Nephron (organoid): ENCODE data around the gene OTOP3.

Experiments used
- H3K27ac Mint-ChIP-seq, 3 experiments: 2 replicates each; pipeline ENCODE4 v1.8.0; 2020; ENCODE audit warnings: mixed read lengths in 3 of 3, mild to moderate bottlenecking in 2 of 3, moderate library complexity in 1 of 3
- H3K27me3 Mint-ChIP-seq: 2 replicates; pipeline ENCODE4 v1.8.0; 2021; ENCODE audit warnings: low read depth, mild to moderate bottlenecking, moderate library complexity, mixed read lengths
- H3K36me3 Mint-ChIP-seq: 2 replicates; pipeline ENCODE4 v1.8.0; 2020; ENCODE audit warnings: low read depth, mixed read lengths
- H3K4me1 Mint-ChIP-seq: 2 replicates; pipeline ENCODE4 v1.8.0; 2020; ENCODE audit warnings: mixed read lengths
- H3K4me3 Mint-ChIP-seq, 3 experiments: 2 replicates each; pipeline ENCODE4 v1.8.0; 2020; ENCODE audit warnings: mild to moderate bottlenecking in 3 of 3, mixed read lengths in 3 of 3, moderate library complexity in 2 of 3
- H3K9me3 Mint-ChIP-seq: 2 replicates; pipeline ENCODE4 v1.8.0; 2020; ENCODE audit warnings: mixed read lengths
- CTCF ChIP-seq, 3 experiments: fragments of 200-600 bp; sonication (generic); IDR thresholded peaks; one replicate each; pipeline ENCODE4 v1.5.0; 2021; ENCODE audit warnings: antibody characterized with exemption in 3 of 3; ENCODE audit not compliant: unreplicated experiment in 3 of 3

OTOP3 gene

GRCh38 chr17:74953134-74953687, 17.5 kb downstream of the OTOP3 start:
- TF ChIP-seq CTCF (IDR thresholded peaks at IDR 0.05; ENCODE audit: unreplicated experiment in 3 of 3), result no peak
- Mint-ChIP-seq H3K27ac (no peak overlapping the region), H3K9me3 (no peaks in the 10 kb centered on the region), H3K4me1 (no peaks in the 10 kb centered on the region), H3K27me3 (peaks cover 64% of the 10 kb centered on the region), H3K36me3 (no peaks in the 10 kb centered on the region), H3K4me3 (no peak overlapping the region)

DNA sequence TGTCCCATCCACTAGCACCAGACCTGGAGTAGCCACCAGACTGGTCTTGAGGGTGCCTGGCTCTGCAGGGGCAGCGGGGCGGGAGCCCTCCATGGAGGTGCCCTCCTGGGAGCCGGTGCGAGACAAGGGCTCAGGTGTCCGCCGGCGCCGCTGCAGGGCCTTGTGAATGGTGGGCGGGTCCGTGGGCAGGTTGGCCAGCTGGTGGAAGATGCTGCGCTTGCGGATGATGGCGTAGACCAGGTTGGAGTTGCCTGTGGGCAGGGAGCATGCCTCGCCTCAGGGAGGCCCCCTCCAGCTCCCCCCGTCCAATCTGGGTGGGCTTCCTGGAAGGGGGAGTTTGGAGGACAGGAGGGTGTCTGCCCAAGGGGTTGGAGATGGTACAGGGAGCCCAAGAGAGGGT, 18.4 kb downstream of the OTOP3 start:
- no peaks in the 10 kb centered on the region for H3K36me3 Mint-ChIP-seq
- no peak for TF ChIP-seq CTCF (IDR thresholded peaks at IDR 0.05; ENCODE audit: unreplicated experiment in 3 of 3)
- H3K27ac Mint-ChIP-seq, result no peak overlapping the region
- no peaks in the 10 kb centered on the region for H3K4me1 Mint-ChIP-seq
- peaks cover 61% of the 10 kb centered on the region for H3K27me3 Mint-ChIP-seq
- H3K4me3 Mint-ChIP-seq, result no peak overlapping the region
- no peaks in the 10 kb centered on the region for H3K9me3 Mint-ChIP-seq

DNA sequence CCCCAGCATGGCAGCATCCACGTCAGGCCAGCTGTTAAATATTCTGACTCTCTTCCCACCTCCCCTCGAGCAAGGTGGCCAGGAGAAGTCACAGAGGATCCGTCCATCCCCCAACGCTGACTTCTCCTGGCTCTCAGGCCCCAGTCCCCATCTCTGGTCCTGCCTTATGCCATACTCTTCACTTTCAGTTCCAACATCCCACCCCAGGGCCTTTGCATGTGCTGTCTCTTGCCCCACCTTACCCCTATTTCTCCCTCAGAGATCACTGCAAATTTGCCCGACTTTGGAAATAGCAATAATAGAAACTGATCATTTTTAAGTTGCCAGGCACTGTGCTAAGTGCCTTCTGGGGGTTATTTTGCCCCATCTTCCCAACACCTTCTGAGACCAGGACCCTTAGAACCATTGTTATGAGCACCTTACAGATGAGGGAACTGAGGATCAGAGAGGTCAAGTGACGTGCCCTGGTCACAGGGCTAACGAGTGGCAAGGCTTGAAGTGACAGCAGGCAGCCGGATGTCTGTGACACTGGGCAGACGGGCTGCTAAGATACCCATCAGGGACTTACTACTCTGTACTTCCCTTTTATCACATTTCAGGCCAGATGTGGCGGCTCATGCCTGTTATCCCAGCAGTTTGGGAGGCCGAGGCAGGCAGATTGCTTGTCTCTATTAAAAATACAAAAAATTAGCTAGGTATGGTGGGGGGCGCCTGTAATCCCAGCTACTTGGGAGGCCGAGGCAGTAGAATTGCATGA, 19.1 kb downstream of the OTOP3 start:
- TF ChIP-seq CTCF (IDR thresholded peaks at IDR 0.05; ENCODE audit: unreplicated experiment in 3 of 3), result no peak
- Mint-ChIP-seq H3K4me3 (no peak overlapping the region), H3K4me1 (no peaks in the 10 kb centered on the region), H3K36me3 (no peaks in the 10 kb centered on the region), H3K9me3 (no peaks in the 10 kb centered on the region), H3K27me3 (peaks cover 66% of the 10 kb centered on the region), H3K27ac (no peak overlapping the region)

DNA sequence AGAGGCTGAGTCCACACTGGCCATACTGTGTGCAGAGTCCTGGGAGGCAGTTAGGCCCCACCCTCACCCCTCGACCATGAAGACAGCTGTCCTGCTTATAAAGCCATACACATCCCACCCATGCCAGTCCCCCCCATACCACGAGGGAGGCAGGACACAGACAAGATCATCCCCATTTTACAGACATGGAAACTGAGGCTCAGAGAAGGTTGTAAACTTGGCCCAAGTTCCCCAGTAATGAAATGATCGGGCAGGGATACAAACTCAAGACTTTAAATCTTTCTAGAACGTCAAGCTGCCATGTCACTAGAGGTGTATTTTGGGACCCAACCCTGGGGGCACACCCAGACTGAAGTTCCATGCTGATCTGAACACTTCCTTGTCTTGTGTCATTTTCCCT, 20.4 kb downstream of the OTOP3 start:
- Mint-ChIP-seq H3K4me3 (no peak overlapping the region), H3K4me1 (no peaks in the 10 kb centered on the region), H3K27ac (no peak overlapping the region), H3K27me3 (peaks cover 59% of the 10 kb centered on the region), H3K36me3 (no peaks in the 10 kb centered on the region), H3K9me3 (no peaks in the 10 kb centered on the region)
- no peak for TF ChIP-seq CTCF (IDR thresholded peaks at IDR 0.05; ENCODE audit: unreplicated experiment in 3 of 3)

DNA sequence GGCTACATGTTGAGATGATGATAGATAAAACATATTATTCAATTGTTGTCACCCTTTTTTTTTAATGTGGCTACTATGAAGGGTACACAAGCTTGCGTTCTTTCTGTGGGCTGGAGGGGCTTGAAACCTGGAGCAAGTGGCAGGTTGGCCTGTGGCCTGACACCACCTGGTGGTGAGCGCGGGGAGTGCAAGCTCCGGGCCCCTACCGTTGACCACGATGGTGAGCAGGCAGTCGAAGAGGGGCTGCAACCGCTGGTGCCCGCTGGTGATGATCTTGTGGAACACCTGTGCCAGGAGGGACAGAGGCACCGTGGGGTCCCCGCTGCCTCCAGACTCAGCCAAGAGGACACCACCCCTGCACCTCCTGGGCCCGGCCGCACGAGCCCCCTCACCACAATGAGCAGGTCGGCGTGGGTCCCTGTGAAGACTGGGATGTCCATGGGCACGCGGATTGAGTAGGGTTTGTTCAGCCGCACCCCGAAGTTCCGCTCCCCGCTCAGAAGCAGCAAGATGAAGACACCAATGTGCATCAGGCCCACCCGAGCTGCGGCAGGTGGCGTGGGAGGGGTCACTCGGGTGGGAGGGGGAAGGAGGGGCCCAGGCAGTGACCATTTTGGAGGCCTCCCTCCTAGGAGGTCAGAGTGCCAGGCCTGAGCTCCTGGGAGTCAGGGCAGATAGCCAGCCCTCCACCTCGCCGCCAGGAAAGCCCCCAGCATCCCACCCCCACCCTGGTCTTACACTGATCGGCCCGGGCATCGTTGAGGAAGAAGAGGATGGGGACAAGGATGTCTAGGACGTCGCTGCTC, 22.4 kb downstream of the OTOP3 start:
- no peak overlapping the region for H3K27ac Mint-ChIP-seq
- H3K4me3 Mint-ChIP-seq, result no peak overlapping the region
- TF ChIP-seq CTCF (IDR thresholded peaks at IDR 0.05; ENCODE audit: unreplicated experiment in 3 of 3), result peak; percentile 86 to 95 (median 94)
- H3K4me1 Mint-ChIP-seq, result no peaks in the 10 kb centered on the region
- no peaks in the 10 kb centered on the region for H3K36me3 Mint-ChIP-seq
- H3K27me3 Mint-ChIP-seq, result peaks cover 44% of the 10 kb centered on the region
- no peaks in the 10 kb centered on the region for H3K9me3 Mint-ChIP-seq
